Astrocyte (in vitro differentiated cells and primary cell): ENCODE results near the gene UBE2Z. TPM values are rescaled to one million over a fixed set of nuclear protein-coding genes. Genes with fewer than 3 reads are reported as not detected.

Experiments used
- total RNA-seq: library from RNA; stranded (reverse); gene quantifications from 2 replicates; pipeline ENCODE4 v1.2.1, GENCODE V29; 2021

UBE2Z gene
- total RNA-seq, 1 donor from 2014 or later: 103 TPM

Other genes starting within 250 kb of the UBE2Z start
- gene PRAC1, start 185.9 kb upstream of the UBE2Z start, total RNA-seq: not detected in 2 replicates
- gene PRAC2, start 185.2 kb upstream of the UBE2Z start, total RNA-seq: not detected in 2 replicates
- not detected in 2 replicates for gene HOXB13, start 179.7 kb upstream of the UBE2Z start, total RNA-seq
- not detected in 2 replicates for gene TTLL6, start 91.2 kb upstream of the UBE2Z start, total RNA-seq
- gene CALCOCO2, start 77.4 kb upstream of the UBE2Z start, total RNA-seq: 72.9 and 73.8 TPM in 2 replicates
- 52.0 and 55.8 TPM in 2 replicates for gene ATP5MC1, start 15.6 kb upstream of the UBE2Z start, total RNA-seq
- gene SNF8, start 36.4 kb downstream of the UBE2Z start, total RNA-seq: 162 and 168 TPM in 2 replicates
- gene GIP, start 60.2 kb downstream of the UBE2Z start, total RNA-seq: not detected in 2 replicates
- gene IGF2BP1, start 89.0 kb downstream of the UBE2Z start, total RNA-seq: 241 and 260 TPM in 2 replicates
- gene B4GALNT2, start 224.4 kb downstream of the UBE2Z start, total RNA-seq: 0.07 TPM in 1 of 2 replicates, not detected in the other